ENCODE measurements around the gene PRSS37.

- no peak for TF ChIP-seq CTCF (IDR thresholded peaks at IDR 0.05 in 8 of 11, conservative IDR thresholded peaks at IDR 0.05 in 3 of 11)
- no peak for TF ChIP-seq POLR2AphosphoS5 (IDR thresholded peaks at IDR 0.05)
- TF ChIP-seq POLR2A (IDR thresholded peaks at IDR 0.05): no peak
Observed at GRCh38 chr7:141838581-141838980, 2.7 kb downstream of the PRSS37 start.
